Psoas muscle (tissue), 8 donors: ENCODE results near the gene TJP1. TPM values are rescaled to one million over a fixed set of nuclear protein-coding genes. Genes with fewer than 3 reads are reported as not detected.
A peak's percentile ranks its signal among the peaks of the same experiment; 100 is the strongest.
"Not testable (repeated sequence)": the region's sequence is repeated elsewhere in the genome, so short reads cannot be mapped to it uniquely, and the experiment has no call there.

ENCODE experiments used
- ATAC-seq, 4 donors: fragments of 200-7000 bp; cut with Tn5 transposase; one replicate each; pipeline ENCODE4 v1.9.1; 2020; ENCODE audit warnings: moderate library complexity in 3 of 4, mild to moderate bottlenecking in 2 of 4
- DNase-seq, 2 donors: peaks; one replicate each; pipeline ENCODE4 v3.0.0-alpha.2; 2020
- H3K27ac ChIP-seq: fragments of 200-600 bp; one replicate; pipeline ENCODE4 v1.8.0; 2022
- H3K27me3 ChIP-seq, 3 donors: fragments of 200-600 bp in 1 of 3; one replicate each; pipeline versions ENCODE4 v1.6.1 to v1.8.0; 2013 to 2022; ENCODE audit warnings: low read length in 2 of 3, mild to moderate bottlenecking in 2 of 3, moderate library complexity in 1 of 3; ENCODE audit not compliant: insufficient read depth in 3 of 3
- H3K36me3 ChIP-seq, 2 donors: fragments of 200-600 bp in 1 of 2; one replicate each; pipeline versions ENCODE4 v1.6.1 to v1.8.0; 2013 to 2022; ENCODE audit warnings: low read depth in 1 of 2, mild to moderate bottlenecking in 1 of 2, moderate library complexity in 1 of 2; ENCODE audit not compliant: insufficient read depth in 1 of 2
- H3K4me1 ChIP-seq: fragments of 200-600 bp; one replicate; pipeline ENCODE4 v1.8.0; 2022
- H3K4me3 ChIP-seq: fragments of 200-600 bp; one replicate; pipeline ENCODE4 v1.8.0; 2022; ENCODE audit warnings: mild to moderate bottlenecking
- H3K9me3 ChIP-seq: fragments of 200-600 bp; one replicate; pipeline ENCODE4 v1.8.0; 2022
- WGBS, 3 donors: extraction: QIAGEN DNeasy Blood & Tissue Kit; methylation state at CpG; one replicate each; pipeline versions ENCODE4 v1.1.6 to v1.1.7; 2013; 5-methylcytosine and 5-hydroxymethylcytosine counted together
- intact Hi-C, 2 donors: fragments of 100-400 bp; cut with DNase I; formaldehyde crosslinking; loops; one replicate each; pipeline versions ENCODE4 v1.11.0 to v1.14.2; 2022
- polyA plus RNA-seq, 3 donors: library from polyadenylated mRNA; stranded (reverse); fragments of 200-250 nt; gene quantifications; one replicate each; pipeline ENCODE4 v1.2.3, GENCODE V29; 2013
- total RNA-seq, 4 donors: library from RNA; stranded (reverse); fragmentation: NEBNext Ultra II Directional in 2 of 4; extraction: Animal tissue kit (Norgen Biotek cat#: 25700) in 2 of 4; gene quantifications; one replicate each; pipeline versions ENCODE4 v1.2.1 to v1.2.4, GENCODE V29; 2021 to 2023
- TF ChIP-seq, protein P1 (sequence below): fragments of 200-600 bp; IDR thresholded peaks from one replicate; pipeline ENCODE4 v1.8.0; 2022; ENCODE audit warnings: antibody characterized with exemption
- donor health status: healthy with polysubstance abuse.
- donor health status: DM: no; HTN: no; CAD: no; lungs with moderate emphysema.
- donor health status: Bipolar disorder and iron deficiency.
- donor health status: healthy.
- donor health status: DM: yes; HTN: yes; CAD: no.
- donor health status: DM: no; HTN: no; CAD: no.
- donor health status: DM: no; HTN: no; CAD: no.
- donor health status: DM: yes; HTN: yes; CAD: no.

Gene TJP1
- total and polyA plus RNA-seq, 7 donors, result 8.6 to 49.9 (median 32.6) TPM

DNA sequence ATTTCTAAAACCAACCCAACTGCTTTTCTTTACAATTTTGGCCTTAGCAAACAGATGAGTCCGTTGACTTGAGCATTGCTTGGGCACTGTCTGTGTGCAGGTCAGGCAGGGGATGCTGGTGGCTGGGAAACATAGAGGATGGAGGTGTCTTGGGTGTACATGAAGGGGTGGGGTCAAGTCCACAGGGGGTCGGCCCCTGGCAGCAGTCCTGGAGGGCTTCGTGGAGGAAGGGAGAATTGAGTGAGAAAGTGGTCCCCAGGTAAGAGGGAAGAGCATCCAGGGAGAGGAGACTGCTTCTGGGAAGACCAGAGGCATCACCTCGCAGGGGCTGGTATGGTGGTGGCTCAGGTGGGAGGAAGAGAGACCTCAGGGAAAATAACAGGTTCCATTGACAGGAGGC, 144.8 kb downstream of the TJP1 start:
- TF ChIP-seq, protein P1, sequence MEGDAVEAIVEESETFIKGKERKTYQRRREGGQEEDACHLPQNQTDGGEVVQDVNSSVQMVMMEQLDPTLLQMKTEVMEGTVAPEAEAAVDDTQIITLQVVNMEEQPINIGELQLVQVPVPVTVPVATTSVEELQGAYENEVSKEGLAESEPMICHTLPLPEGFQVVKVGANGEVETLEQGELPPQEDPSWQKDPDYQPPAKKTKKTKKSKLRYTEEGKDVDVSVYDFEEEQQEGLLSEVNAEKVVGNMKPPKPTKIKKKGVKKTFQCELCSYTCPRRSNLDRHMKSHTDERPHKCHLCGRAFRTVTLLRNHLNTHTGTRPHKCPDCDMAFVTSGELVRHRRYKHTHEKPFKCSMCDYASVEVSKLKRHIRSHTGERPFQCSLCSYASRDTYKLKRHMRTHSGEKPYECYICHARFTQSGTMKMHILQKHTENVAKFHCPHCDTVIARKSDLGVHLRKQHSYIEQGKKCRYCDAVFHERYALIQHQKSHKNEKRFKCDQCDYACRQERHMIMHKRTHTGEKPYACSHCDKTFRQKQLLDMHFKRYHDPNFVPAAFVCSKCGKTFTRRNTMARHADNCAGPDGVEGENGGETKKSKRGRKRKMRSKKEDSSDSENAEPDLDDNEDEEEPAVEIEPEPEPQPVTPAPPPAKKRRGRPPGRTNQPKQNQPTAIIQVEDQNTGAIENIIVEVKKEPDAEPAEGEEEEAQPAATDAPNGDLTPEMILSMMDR, result no peak
- intact Hi-C loops, result no loop called here
- no peaks in the 10 kb centered on the region for H3K9me3 ChIP-seq
- ATAC-seq (no peak), DNase-seq (no peak)
- H3K27me3 ChIP-seq, result peaks cover 0 to 34% (median 8%) of the 10 kb centered on the region in 3 donors
- WGBS, 3 donors, result 76 to 79% (median 76%) methylated on average over 4 of the region's 4 CpGs
- H3K4me1 ChIP-seq, result no peaks in the 10 kb centered on the region
- H3K27ac ChIP-seq, result no peak overlapping the region
- H3K36me3 ChIP-seq, result no peaks in the 10 kb centered on the region
- H3K4me3 ChIP-seq, result no peak overlapping the region

DNA sequence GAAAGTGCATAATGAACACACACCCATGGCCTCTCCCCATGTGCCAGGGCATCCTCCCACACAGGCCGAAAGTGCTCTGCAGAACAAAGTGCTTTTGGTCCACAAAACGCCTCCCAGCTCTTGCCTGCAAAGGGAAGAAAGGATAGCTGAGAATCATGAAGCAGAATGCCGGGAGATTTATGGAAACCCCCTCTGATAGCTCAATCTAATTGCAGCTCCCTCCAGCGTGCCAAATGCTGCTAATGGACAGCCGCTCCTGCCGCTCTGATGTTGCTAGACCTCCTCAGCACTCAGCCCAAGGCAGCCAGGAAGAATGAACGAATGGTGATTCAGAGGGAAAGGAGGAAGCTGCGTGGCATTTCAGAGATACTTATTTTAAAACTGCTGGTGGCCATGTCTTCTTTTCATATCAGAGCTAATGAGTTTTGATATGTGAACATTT, 145.3 kb downstream of the TJP1 start:
- intact Hi-C loops, result no loop called here
- ATAC-seq, result no peak
- no peaks in the 10 kb centered on the region for H3K9me3 ChIP-seq
- no peak for DNase-seq
- TF ChIP-seq, protein P1, result no peak
- no peak overlapping the region for H3K4me3 ChIP-seq
- H3K36me3 ChIP-seq, result no peaks in the 10 kb centered on the region
- no peak overlapping the region for H3K27ac ChIP-seq
- no peaks in the 10 kb centered on the region for H3K4me1 ChIP-seq
- H3K27me3 ChIP-seq, result peaks cover 0 to 34% (median 8%) of the 10 kb centered on the region in 3 donors
- 24 to 40% (median 29%) methylated on average over 8 of the region's 8 CpGs for WGBS, 3 donors

DNA sequence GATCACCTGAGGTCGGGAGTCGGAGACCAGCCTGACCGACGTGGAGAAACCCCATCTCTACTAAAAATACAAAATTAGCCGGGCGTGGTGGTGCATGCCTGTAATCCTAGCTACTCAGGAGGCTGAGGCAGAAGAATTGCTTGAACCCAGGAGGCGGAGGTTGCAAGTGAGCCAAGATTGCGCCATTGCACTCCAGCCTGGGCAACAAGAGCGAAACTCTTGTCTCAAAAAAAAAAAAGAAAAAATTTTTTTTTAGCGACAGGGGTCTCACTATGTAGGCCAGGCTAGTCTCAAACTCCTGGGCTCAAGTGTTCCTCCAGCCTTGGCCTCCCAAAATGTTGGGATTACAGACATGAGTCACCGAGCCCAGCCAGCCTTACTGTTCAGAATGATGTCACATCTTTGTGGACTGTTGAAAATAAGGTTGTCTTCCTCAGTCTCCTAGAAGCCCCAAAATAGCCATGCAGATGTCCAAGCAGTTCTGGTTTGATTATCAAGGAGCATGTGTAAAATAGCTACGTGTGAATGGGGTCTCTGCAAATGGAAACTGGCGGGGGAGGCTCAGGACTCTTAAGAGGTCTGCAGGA, 145.8 kb downstream of the TJP1 start:
- H3K36me3 ChIP-seq, intact Hi-C loops, H3K9me3 ChIP-seq, H3K4me3 ChIP-seq, DNase-seq, H3K4me1 ChIP-seq, ATAC-seq, H3K27ac ChIP-seq: not testable (repeated sequence)
- 76 to 82% (median 76%) methylated on average over 13 of the region's 13 CpGs for WGBS, 3 donors
- peaks cover 0 to 34% (median 8%) of the 10 kb centered on the region in 3 donors for H3K27me3 ChIP-seq

DNA sequence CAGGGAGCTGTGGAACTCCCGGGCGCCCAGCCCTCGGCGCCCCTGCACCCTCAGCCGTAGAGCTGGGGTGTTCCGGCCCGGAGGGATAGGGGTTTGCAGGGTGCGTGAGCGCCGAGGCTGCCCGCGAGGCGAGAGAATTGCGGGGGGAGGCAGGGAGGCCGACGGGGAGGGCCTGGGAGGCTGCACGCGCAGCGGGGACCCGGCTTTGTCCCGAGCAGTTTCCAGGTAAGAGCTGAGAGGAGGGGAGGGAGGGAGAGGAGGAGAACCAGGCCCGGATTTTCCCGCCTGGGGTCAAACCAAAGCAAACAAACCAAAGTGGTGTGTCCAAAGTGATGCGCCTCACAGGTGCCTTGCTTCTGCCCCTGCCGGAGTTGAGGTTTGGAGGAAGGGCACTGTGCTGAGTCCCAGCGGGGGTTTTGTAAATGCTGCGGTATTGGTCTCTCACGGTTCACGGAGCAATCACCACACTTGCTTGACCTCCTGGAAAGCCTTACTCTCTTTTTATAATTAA, 146.4 kb downstream of the TJP1 start:
- ATAC-seq (no peak), DNase-seq (no peak)
- H3K4me1 ChIP-seq, result no peaks in the 10 kb centered on the region
- TF ChIP-seq, protein P1, result no peak
- 59 to 78% (median 74%) methylated on average over 29 of the region's 29 CpGs for WGBS, 3 donors
- no peaks in the 10 kb centered on the region for H3K9me3 ChIP-seq
- H3K27me3 ChIP-seq, result peaks cover 0 to 34% (median 8%) of the 10 kb centered on the region in 3 donors
- H3K4me3 ChIP-seq, result no peak overlapping the region
- intact Hi-C loops, result no loop called here
- no peak overlapping the region for H3K27ac ChIP-seq
- no peaks in the 10 kb centered on the region for H3K36me3 ChIP-seq

DNA sequence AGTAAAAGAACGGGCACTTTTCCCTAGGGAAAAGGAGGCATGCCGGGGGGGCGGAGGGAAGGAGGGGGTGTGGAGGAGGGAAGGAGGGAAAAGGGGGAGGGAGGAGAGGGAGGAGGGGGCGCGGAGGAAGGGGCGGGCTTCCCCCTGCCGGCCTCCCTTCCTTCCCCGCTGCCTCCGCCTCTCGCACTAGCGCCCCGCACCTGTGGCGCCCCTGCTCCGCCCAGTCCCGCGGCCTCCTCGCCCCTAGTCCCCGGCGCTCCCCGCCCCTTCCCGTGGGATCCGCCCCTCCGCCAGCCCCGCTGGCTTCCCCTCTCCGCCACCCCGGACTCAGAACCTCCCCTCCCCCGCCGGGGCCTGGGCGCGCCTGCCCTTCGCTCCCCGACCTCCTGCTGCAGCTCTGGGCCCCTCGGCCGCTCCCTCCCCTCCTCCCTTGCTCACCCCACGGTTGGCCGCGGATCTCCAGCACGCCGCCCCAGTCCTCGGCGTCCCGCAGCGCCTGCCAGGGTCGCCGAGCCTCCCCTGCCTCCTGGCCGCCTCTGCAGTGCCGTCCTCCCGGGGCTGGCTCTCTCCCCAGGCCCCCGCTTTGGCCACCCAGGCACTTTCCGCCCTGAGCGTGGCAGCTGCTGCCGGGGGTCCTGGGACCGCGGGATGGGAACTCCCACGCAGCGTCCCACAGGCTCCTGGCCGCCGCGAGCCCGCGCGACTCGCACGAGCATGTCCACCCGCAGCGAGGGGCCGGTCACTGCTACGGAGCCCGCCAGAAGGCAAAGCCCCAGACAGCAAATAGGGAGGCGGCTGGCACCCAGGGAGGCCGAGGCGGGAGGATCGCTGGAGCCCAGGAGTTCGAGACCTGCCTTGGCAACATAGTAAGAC, 147.4 kb downstream of the TJP1 start:
- Histone ChIP-seq H3K4me1 (no peaks in the 10 kb centered on the region), H3K27me3 (peaks cover 0 to 34% (median 8%) of the 10 kb centered on the region in 3 donors), H3K36me3 (no peaks in the 10 kb centered on the region), H3K9me3 (no peaks in the 10 kb centered on the region), H3K27ac (no peak overlapping the region), H3K4me3 (peak overlapping the region; percentile 59)
- ATAC-seq (peak in 1 of 4 donors; percentile 44), DNase-seq (no peak)
- intact Hi-C loops, result no loop called here
- WGBS, 3 donors, result 2 to 4% (median 2%) methylated on average over 48 to 72 of the region's 74 CpGs
- TF ChIP-seq, protein P1, result no peak
